Suprapubic skin (tissue), 3 donors: Measurements from ENCODE around the gene SYT15.

ENCODE experiments used
- POLR2A ChIP-seq, 2 donors: fragments of 450-650 bp; IDR thresholded peaks; one replicate each; pipeline ENCODE4 v1.6.1; 2017; ENCODE audit warnings: antibody characterized with exemption in 2 of 2, mild to moderate bottlenecking in 2 of 2, moderate library complexity in 2 of 2
- TF ChIP-seq, protein P1 (sequence below), 2 donors: fragments of 200-600 bp in 1 of 2; fragments of 450-650 bp in 1 of 2; sonication (generic) in 1 of 2; IDR thresholded peaks; one replicate each; pipeline ENCODE4 v1.5.1; 2016 to 2019; ENCODE audit warnings: antibody characterized with exemption in 2 of 2, mild to moderate bottlenecking in 1 of 2, moderate library complexity in 1 of 2

DNA sequence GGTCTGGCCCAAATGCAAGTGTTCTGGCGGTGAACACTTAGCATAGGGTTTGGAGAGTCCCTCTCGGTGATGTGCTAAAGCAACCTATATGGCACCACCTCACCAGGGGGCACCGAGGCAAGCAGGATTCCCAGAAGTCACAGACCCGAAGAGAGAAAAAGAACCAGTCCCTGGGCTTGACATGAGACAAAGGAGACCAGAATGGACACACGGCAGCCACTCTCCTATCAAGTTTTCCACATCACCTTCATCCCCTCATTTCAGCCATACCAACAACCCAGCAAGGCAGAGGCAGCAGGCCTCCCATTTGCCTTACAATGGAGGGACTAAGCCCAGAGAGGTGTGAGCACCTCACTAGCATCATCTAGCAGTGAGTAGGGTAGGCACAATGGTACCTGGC is 42.1 kb upstream of the SYT15 start:
- TF ChIP-seq, protein P1, sequence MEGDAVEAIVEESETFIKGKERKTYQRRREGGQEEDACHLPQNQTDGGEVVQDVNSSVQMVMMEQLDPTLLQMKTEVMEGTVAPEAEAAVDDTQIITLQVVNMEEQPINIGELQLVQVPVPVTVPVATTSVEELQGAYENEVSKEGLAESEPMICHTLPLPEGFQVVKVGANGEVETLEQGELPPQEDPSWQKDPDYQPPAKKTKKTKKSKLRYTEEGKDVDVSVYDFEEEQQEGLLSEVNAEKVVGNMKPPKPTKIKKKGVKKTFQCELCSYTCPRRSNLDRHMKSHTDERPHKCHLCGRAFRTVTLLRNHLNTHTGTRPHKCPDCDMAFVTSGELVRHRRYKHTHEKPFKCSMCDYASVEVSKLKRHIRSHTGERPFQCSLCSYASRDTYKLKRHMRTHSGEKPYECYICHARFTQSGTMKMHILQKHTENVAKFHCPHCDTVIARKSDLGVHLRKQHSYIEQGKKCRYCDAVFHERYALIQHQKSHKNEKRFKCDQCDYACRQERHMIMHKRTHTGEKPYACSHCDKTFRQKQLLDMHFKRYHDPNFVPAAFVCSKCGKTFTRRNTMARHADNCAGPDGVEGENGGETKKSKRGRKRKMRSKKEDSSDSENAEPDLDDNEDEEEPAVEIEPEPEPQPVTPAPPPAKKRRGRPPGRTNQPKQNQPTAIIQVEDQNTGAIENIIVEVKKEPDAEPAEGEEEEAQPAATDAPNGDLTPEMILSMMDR (IDR thresholded peaks at IDR 0.05) = no peak
- no peak for TF ChIP-seq POLR2A (IDR thresholded peaks at IDR 0.05)
